ENCODE results near the gene INPP5A.
"Not testable (repeated sequence)": the region's sequence is repeated elsewhere in the genome, so short reads cannot be mapped to it uniquely, and the experiment has no call there.

Gene INPP5A

GRCh38 chr10:132776821-132777220, 239.2 kb downstream of the INPP5A start:
- DNase-seq = no peak

DNA sequence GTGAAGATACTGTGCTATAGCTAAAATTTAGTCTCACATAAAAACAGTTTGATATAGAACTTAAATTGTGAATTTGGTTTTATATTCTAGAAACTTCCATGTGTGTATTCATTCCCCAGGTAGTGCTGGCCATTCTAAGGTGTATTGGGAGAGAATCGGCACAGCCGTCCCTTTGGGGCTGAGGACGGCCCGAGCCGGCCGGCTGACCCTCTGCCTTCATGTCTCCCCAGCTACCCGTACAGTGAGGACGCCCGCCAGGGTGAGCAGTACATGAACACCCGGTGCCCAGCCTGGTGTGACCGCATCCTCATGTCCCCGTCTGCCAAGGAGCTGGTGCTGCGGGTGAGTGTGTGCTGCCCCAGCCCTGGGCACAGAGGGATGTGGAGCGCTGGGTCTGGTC, 239.9 kb downstream of the INPP5A start:
- no peak for DNase-seq

GRCh38 chr10:132779549-132780294, 242.1 kb downstream of the INPP5A start:
- no peak for DNase-seq

DNA sequence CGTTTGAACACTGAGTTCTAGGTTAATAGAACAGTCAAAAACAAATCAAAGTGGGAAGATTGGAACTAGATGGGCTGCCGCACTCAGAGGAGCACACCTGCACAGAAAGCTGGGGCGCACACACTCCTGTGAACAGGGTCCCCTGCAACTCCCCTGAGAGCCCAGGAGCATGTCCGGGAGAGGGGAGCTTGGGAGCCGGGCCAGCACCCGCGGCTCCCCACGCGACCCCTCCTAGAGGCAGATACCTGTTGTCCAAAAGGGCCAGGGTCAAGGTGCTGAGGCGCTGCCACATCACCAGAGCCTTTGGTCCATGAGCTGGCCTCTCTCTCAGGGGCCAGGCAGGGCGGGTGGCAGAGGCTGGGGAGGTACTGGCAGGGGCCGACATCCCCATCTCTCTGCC, 242.8 kb downstream of the INPP5A start:
- DNase-seq = no peak

DNA sequence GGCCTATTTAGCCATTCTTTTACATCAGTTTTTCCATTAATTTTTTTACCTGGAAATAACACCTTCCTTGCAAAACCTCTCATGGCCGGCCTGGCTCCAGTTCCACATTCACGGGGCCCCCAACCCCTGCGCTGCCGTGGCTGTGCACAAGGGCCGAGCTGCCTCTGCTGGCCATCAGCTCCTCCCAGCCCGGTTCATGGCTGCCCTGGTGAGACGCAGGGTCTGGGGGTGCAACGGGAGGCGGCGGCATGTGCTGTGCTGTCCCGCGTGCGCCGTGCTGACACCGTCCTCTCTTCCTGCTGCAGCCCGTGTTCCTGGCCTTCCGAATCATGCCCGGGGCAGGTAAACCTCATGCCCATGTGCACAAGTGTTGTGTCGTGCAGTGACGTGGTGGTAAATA, 244.0 kb downstream of the INPP5A start:
- no peak for DNase-seq

GRCh38 chr10:132783165-132783939, 245.8 kb downstream of the INPP5A start:
- no peak for DNase-seq

GRCh38 chr10:132783940-132784865, 246.6 kb downstream of the INPP5A start:
- no peak for DNase-seq

DNA sequence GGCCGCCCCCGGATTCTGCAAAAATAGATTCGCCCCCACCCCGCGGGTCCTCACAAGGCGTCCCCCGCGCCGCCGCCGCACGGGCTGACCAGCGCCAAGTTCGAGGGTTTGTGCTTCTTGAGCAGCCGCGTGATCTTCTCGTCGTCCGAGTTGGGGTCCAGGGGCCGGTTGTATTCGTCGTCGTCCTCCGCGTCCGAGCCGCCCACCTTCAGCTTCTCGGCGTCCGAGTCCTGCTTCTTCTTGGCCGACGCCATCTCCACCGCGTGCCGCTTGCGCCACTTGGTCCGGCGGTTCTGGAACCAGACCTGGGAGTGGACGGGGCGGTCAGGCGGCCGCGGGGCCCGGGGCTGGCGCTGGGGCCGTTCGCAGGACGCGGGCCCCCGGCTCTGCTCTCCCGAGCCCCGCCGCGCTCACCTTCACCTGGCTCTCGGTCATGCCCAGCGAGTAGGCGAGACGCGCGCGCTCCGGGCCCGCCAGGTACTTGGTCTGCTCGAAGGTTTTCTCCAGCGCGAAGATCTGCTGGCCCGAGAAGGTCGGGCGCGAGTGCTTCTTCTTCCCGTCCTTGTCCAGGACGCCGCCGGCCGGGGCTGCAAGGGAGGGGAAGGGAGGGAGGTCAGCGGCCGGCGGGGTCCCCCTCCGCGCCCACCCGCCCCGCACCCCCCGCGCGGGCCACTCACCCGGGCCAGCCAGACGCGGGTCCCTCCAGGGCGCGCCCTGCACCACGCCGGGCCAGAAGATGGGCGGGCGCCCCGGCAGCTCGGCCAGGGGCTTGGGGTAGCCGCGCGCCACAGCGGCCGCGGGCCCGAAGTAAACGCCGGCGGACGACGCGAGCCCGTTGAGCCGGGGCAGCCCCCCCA, 247.5 kb downstream of the INPP5A start:
- DNase-seq = no peak

DNA sequence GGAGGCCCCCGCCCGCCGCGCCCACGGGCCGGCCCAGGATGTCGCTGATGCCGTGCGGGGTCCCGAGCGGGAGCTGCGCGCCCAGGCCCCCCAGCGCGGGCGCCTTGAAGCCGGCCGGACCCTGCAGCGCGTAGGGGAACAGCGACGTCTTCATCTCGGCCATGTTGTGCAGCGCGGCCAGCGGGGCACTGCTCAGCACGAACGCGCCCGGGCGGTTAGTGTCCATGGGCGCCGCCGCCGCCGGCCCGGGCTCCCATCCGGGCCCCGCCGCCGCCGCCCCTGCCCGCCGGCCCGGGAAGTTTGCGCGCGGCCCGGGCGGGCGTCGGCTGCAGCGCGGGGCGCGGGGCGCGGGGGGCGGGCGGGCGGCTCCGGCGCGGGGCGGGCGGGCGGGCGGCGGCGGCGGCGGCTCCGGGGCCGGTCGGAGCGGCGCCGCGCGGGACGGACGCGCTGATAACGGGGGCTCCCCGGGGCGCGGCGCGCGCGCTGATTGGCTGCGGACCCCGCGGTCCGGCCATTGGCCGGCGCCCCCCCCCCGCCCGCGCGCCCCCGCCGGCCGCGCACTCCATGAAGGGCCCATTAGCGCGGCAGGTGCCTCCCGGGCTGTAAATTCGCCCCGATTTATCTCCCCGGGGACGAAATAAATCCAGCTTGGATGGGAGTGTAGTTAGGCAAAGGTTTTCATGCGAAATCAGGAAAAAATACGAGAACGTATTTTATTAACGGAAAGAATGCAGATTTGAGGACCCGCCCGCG, 248.3 kb downstream of the INPP5A start, which contains the start of gene NKX6-2:
NKX6-2 (minus strand) TSS at position 425 of the 753 bp plus-strand sequence; CDS start at position 226, 199 bp downstream.
- no peak for DNase-seq

DNA sequence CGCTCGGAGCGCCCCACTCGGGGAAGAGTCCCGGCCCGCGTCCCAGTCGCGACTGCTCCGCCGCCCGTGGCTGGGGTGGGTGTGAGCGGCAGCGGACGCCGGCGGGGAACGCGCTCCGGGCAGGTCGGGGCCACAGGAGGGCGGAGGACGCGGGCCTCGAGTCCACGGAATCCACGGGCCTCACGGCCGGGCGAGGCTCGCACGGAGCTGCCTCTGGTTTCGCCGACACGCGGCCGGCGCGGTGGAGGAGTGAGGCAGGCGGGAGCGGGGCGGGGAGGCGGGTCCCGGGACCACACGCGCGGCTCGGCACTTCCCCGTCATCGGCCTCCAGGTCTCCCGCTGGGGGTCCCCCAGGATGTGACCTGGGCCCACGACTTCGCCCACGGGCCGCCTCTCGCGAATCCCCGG, 248.9 kb downstream of the INPP5A start:
- DNase-seq = no peak

DNA sequence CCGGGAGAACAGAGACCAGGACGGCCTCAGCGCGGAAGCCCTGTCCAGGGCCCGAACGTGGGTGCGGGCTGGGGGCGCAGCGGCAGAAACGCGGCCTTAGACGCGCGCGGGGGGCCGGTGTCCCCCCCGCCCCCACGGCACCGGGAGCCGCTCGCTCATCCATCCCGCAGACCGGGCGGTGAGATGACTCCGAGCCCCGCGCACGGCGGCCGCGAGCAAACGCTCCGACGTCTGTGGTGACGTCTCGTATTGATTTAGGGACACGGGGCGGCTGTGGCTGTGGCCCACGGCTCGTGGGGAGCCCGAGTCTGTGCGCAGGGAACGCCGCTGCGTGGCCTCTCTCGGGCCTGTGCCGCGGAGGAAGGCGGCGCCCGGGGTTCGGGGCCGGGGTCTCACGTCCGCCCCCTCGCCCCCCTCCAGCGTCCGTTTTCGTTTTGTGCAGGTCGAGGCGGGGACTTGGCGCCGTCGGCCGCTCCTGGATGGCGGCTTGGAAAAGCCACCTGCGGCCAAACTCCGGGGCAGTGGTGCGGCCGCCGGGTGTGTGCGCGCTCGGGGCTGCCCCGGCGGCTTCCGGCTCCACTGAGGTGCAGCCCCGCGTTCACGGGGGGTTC, 249.4 kb downstream of the INPP5A start:
- no peak for DNase-seq

DNA sequence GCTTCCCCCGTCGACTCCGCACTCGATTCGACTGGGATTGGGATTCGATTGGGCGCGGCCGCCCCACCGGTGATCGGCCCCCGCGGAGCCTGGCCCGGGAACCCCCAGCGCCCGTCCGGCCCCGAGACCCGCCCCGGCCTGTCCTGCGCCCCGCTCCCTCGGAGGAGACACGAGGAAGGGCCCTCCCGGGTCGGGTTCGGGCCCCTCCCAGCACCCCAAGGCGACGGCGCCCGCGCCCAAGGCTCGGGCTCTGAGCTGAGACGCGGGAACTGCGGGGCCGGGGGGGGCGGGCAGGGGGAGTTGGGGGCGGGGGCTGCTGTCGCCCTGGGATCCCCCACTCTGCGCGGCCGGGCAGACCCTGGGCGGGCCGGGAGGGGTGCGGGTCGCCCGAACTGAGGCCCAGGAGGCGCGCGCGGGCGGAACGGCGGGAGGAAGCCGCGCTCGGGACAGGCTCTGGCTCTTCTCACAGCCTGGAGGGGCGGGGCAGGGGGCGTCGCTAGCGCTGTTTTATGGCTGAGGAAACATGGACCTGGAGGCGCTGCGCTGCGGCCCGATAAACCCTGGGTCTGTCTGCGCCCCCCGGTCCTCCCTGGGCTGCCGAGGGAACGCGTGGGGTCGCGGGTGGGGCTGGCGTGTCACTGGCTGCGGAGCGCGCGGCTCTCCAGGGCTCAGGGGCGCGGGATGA, 250.1 kb downstream of the INPP5A start:
- no peak for DNase-seq

DNA sequence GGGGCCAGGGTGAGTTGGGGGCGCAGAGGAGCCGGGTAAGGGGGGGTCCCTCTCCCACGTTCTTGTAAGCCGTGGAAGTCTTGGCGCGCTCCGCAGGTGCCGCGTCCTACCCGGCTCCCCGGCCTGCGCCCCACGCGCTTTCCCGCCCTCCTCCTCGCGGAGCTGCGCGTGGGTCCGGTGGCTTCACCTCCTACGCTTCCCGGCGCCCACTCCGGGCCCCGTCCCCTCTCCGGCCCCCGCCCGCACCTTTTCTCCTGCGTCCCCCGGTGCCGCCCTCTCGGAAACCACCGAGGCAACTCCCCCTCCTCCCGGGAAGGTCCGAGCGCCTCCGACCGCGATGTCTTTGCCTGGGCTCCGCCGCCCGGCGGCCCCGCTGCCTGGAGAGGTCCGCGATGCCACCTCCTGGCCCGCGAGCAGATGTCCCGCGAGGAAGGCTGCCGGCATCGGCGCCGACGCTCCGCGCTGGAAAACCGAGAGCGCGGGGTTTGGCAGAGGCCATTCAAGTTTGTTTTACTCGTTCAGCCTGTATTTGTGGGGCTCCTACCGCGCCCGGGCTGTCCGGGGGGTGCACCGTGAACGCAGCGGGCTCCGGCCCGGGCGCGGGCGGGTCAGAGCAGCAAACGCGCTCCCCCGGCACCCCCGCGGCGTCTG, 250.7 kb downstream of the INPP5A start:
- no peak for DNase-seq

DNA sequence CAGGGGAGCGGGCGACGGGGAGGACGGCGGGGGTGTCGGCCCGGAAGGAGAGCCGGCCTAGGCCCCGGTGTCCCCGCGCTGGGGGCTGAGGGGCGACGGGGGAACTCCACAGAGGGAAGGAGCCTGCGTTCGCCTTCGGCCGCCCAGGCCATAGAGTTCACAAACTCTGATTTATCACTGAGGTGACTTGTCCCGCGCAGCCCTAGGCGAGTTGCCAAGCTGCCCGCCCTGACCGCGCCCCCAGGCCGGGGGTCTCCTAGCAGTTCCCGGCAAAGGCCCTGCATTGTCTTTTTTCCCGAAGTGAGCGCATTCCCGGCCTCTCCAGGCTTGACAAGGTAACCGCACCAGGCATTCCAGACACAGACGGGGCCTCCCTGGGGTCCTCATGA, 251.2 kb downstream of the INPP5A start:
- no peak for DNase-seq

DNA sequence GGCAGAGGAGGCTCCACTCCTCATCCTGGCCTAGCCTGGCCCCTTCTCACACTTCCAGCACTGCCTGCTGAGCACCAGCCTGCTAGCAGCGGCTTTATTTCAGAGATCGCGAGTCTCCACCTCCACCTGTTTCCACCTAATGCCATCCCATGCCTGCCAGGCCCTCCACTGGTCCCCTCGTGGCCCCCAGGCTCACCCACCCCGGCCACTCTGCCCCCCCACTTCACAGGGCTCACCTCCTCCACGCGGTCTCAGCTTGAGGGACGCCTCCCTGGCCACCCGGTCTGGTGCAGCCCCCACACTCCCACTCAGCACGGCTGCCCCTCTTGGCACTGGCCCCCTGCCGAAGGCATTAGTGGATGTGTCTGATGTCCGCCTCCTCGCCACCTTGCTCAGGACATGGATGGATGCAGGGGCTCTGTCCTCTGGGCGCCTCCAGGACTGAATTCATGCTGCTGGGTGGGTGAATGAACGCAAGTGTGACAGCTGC, 252.1 kb downstream of the INPP5A start:
- DNase-seq = no peak

DNA sequence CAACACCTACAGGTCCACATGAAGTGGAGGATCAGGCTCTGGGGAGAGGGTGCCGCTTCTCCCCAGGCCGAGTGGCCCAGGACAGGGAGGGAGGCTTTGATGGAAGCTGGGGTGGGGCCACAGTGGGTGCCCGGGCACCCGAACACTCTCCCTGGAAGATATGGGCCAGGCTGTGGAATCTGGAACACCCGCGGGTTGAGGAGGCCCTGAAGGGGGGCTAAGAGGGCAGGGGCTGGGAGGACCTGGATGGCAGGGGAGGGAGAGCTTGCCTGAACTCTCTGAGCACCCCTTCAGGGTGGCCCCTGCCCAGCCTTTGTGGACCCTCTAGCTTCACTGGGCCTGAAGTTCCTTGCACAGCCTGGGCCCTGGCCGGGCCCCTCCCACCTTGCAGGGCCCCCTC, 252.9 kb downstream of the INPP5A start:
- no peak for DNase-seq

DNA sequence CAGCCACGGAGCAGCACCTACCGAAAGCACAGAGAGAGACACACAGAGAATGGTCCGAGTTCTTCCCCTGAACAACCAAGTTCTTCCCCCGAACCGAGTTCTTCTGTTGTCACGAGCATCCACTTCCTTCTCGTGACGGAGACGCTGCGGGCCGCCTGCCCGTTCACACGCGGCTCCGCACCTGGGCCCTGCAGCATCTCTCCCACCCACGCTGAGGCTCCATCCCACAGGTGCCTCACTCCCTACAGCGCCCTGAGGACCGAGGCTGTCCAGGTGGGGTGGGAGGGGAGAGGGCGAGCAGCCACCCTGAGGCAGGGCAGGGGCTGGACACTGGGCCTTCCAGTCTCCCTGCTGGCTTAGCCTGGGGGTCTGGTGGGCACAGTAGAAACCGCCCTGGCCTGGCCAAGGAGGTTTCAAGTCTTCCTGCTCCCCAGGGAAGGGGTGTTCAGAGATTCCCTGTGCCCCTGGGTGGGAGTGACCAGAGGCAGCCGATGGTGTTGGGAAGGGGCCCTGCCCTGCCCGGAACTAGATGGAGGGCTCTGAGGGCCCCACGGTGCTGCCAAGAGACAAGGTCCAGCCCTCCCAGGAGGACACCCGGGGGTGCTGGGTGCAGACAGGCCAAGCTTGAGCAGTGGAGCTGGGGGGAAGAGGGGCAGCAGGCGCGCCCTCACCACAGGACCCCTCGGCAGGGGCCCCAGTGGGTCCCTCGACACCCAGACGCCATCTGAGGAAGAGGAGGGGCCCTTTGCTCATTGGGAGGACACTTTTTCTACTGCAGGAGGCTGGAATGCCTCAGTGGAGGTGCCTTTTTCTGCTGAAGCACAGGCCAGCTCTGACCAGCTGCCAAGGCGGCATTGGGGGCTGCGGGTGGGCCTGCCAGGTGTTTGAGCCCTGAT, 253.6 kb downstream of the INPP5A start:
- DNase-seq = no peak

DNA sequence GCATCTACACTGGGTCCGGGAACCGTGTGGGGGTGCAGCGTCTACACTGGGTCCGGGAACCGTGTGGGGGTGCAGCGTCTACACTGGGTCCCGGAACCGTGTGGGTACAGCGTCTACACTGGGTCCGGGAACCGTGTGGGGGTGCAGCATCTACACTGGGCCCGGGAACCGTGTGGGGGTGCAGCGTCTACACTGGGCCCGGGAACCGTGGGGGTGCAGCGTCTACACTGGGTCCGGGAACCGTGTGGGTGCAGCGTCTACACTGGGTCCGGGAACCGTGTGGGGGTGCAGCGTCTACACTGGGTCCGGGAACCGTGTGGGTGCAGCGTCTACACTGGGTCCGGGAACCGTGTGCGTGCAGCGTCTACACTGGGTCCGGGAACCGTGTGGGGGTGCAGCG, 254.5 kb downstream of the INPP5A start:
- DNase-seq = not testable (repeated sequence)

DNA sequence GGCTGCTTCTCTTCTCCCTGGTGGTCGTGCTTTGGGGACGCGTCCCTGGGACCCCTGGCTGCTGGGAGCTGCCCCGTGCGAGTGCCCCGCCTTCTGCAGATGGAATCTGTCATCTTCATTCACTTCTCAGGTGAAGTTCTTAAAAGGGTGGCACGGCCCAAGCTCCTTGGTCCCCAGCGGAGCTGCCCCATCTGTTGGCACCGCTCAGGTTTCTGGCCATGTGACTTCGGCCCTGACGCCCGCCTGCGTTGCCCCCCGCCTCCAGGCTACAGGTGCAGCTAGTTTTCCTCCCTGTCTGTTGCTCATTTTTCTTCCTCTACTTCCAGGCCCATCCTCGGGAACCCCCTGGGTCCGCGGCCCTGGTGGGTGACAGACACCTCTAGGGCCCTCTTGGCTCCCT, 255.2 kb downstream of the INPP5A start:
- DNase-seq = no peak
